ENCODE results near the gene SLC17A7. TPM values are rescaled to one million over a fixed set of nuclear protein-coding genes. Genes with fewer than 3 reads are reported as not detected.

The SLC17A7 gene
- total and polyA plus RNA-seq, 9 of the 15 experiments (the other 6 are each of a cell fraction or from before 2014, with no cell fraction given), result 1.1 to 15.7 (median 2.4) TPM

GRCh38 chr19:49425178-49425577 is 16.1 kb downstream of the SLC17A7 start, which contains the start of gene GFY:
Gene GFY (plus strand): TSS chr19:49425388. CDS start chr19:49426431, 1,043 bp downstream.
- DNase-seq (ENCODE audit: extremely low read depth in 1 of 4, low spot score in 3 of 4) (no peak), ATAC-seq (no peak), FAIRE-seq (no peak)
- H3K4me1 ChIP-seq (replicated peaks in 1 of 2; ENCODE audit: control insufficient read depth in 2 of 2, insufficient read depth in 2 of 2, low read length in 2 of 2), result peaks cover 53 to 75% of the 10 kb centered on the region in 2 experiments
- no peaks in the 10 kb centered on the region for H4K20me1 ChIP-seq (replicated peaks; ENCODE audit: control insufficient read depth, insufficient read depth, low read length)
- TF ChIP-seq SMARCC2 (IDR thresholded peaks at IDR 0.05; ENCODE audit: low read depth) (no peak), ZBTB7A (IDR thresholded peaks at IDR 0.05; ENCODE audit: borderline replicate concordance, control insufficient read depth, low read depth, low read length) (peak; percentile 51; the same call in 1 of the 2 replicates), SUPT5H (IDR thresholded peaks at IDR 0.05) (no peak), ZFP30 (CRISPR knock-in tag; IDR thresholded peaks at IDR 0.05; ENCODE audit: borderline replicate concordance) (no peak)
- H3K9me1 ChIP-seq (ENCODE audit: control insufficient read depth, insufficient read depth, low read length), result no peaks in the 10 kb centered on the region
- H3K9ac ChIP-seq (ENCODE audit: insufficient read depth in 1 of 2, low read depth in 2 of 2, low read length in 2 of 2), result peak within 1 kb of the TSS in 1 of 2 experiments; percentile 86; a peak in 2 of 4 replicates
- no peaks in the 10 kb centered on the region for H3K79me2 ChIP-seq (ENCODE audit: control insufficient read depth, insufficient read depth, low read length)
- WGBS (ENCODE audit: insufficient coverage, low coverage, missing lambda C conversion rate), result 40% methylated on average over 7 of the region's 7 CpGs
- H3K27ac ChIP-seq (ENCODE audit: extremely low read depth, low read depth, low read length), result peak within 1 kb of the TSS; percentile 11; the same call in 1 of the 3 replicates
- H3K27me3 ChIP-seq (ENCODE audit: control insufficient read depth in 2 of 2, insufficient read depth in 2 of 2, low read length in 2 of 2), result no peaks in the 10 kb centered on the region
- in situ Hi-C loops (cut with MboI), result no loop called here
- ChIA-PET POLR2A (interaction anchor here (0.6 to 1.3 kb wide), 5 partner anchors 16 to 1643 kb away, joined by 3 to 5 read pairs (median 3); no protein-coding TSS in a partner anchor), CTCF (ENCODE audit: low intra/inter-chr PET ratio) (no interaction called here)
- intact Hi-C loops (cut with micrococcal nuclease), result no loop called here
- no peaks in the 10 kb centered on the region; the same call in 2 of the 3 replicates for H3K36me3 ChIP-seq (ENCODE audit: control insufficient read depth, insufficient read depth, low read length)
- H3K4me2 ChIP-seq (ENCODE audit: insufficient read depth, low read length), result peak within 1 kb of the TSS; percentile 76
- peak within 1 kb of the TSS; percentile 83 for H2AFZ ChIP-seq (ENCODE audit: low read depth, low read length)
- BruUV-seq (replicated peaks), result no TSS peak
- no peaks in the 10 kb centered on the region for H3K9me3 ChIP-seq (replicated peaks; ENCODE audit: control insufficient read depth, insufficient read depth, low read depth, low read length)
- H3K4me3 ChIP-seq, result peak within 1 kb of the TSS; percentile 24

- POLR2A ChIA-PET, result interaction anchor here (0.6 to 1.9 kb wide), 6 partner anchors 10 to 155 kb away, joined by 3 to 6 read pairs (median 4); no protein-coding TSS in a partner anchor
- Histone ChIP-seq H3K9ac (ENCODE audit: insufficient read depth in 1 of 2, low read depth in 2 of 2, low read length in 2 of 2) (peak overlapping the region; percentile 40 to 80; a peak in 3 of 4 replicates), H4K20me1 (replicated peaks; ENCODE audit: control insufficient read depth, insufficient read depth, low read length) (no peaks in the 10 kb centered on the region), H3K4me3 (no peak overlapping the region), H3K9me1 (ENCODE audit: control insufficient read depth, insufficient read depth, low read length) (no peaks in the 10 kb centered on the region), H3K4me1 (replicated peaks in 1 of 2; ENCODE audit: control insufficient read depth in 2 of 2, insufficient read depth in 2 of 2, low read length in 2 of 2) (peaks cover 49 to 71% of the 10 kb centered on the region in 2 experiments), H3K27me3 (ENCODE audit: control insufficient read depth in 2 of 2, insufficient read depth in 2 of 2, low read length in 2 of 2) (no peaks in the 10 kb centered on the region), H3K27ac (ENCODE audit: extremely low read depth, low read depth, low read length) (peak overlapping the region; percentile 17; the same call in 2 of the 3 replicates), H3K4me2 (ENCODE audit: insufficient read depth, low read length) (peak overlapping the region; percentile 55), H2AFZ (ENCODE audit: low read depth, low read length) (peak overlapping the region; percentile 73), H3K9me3 (replicated peaks; ENCODE audit: control insufficient read depth, insufficient read depth, low read depth, low read length) (no peaks in the 10 kb centered on the region), H3K79me2 (ENCODE audit: control insufficient read depth, insufficient read depth, low read length) (no peaks in the 10 kb centered on the region), H3K36me3 (ENCODE audit: control insufficient read depth, insufficient read depth, low read length) (no peaks in the 10 kb centered on the region)
- no peak for DNase-seq (ENCODE audit: extremely low read depth in 1 of 4, low spot score in 3 of 4)
- no TSS peak for BruUV-seq (replicated peaks)
- 12% methylated on average over 2 of the region's 3 CpGs for WGBS (ENCODE audit: insufficient coverage, low coverage, missing lambda C conversion rate)
- ATAC-seq, result no peak
- intact Hi-C loops (cut with micrococcal nuclease), result loop anchor here (2.0 kb wide), 1 partner anchor 19 kb away; no protein-coding TSS in a partner anchor
- CTCF ChIA-PET (ENCODE audit: low intra/inter-chr PET ratio), result no interaction called here
- in situ Hi-C loops (cut with MboI), result no loop called here
- FAIRE-seq, result no peak
- TF ChIP-seq ZNF512 (tag; IDR thresholded peaks at IDR 0.05) (peak; percentile 50), NKRF (IDR thresholded peaks at IDR 0.05; ENCODE audit: borderline replicate concordance) (0 out of 2 replicates have a peak, but pooled peaks have one; percentile 9), NBN (IDR thresholded peaks at IDR 0.05; ENCODE audit: low read depth) (0 out of 2 replicates have a peak, but pooled peaks have one; percentile 10)
These were observed 17.4 kb downstream of the SLC17A7 start for GRCh38 chr19:49423985-49424303.
